Measurements from ENCODE around the gene RUFY2. TPM values are rescaled to one million over a fixed set of nuclear protein-coding genes. Genes with fewer than 3 reads are reported as not detected.
A peak's percentile ranks its signal among the peaks of the same experiment; 100 is the strongest.
"Not testable (repeated sequence)": the region's sequence is repeated elsewhere in the genome, so short reads cannot be mapped to it uniquely, and the experiment has no call there.

The RUFY2 gene
- total RNA-seq, 1 donor from 2014 or later = 24.6 TPM

- DNase-seq (ENCODE audit: low read depth) = peak; percentile 85
These were observed 78.9 kb downstream of the RUFY2 start for GRCh38 chr10:68327889-68328786.

- not testable (repeated sequence) for DNase-seq (ENCODE audit: low read depth)
These were observed 82.7 kb downstream of the RUFY2 start for GRCh38 chr10:68324396-68324795.

GRCh38 chr10:68318331-68319059 lies 88.6 kb downstream of the RUFY2 start:
- no peak for DNase-seq (ENCODE audit: low read depth)

GRCh38 chr10:68315582-68315981 lies 91.5 kb downstream of the RUFY2 start:
- DNase-seq (ENCODE audit: low read depth) = no peak

- not testable (repeated sequence) for DNase-seq (ENCODE audit: low read depth)
These were observed 92.1 kb downstream of the RUFY2 start for GRCh38 chr10:68314930-68315329.

GRCh38 chr10:68310531-68310930 lies 96.5 kb downstream of the RUFY2 start:
- DNase-seq (ENCODE audit: low read depth) = no peak

GRCh38 chr10:68305854-68306253 lies 101.2 kb downstream of the RUFY2 start:
- DNase-seq (ENCODE audit: low read depth) = peak; percentile 21

- peak; percentile 30 for DNase-seq (ENCODE audit: low read depth)
These were observed 103.1 kb downstream of the RUFY2 start for GRCh38 chr10:68303849-68304412.

GRCh38 chr10:68302871-68303270 lies 104.2 kb downstream of the RUFY2 start:
- DNase-seq (ENCODE audit: low read depth) = no peak

- DNase-seq (ENCODE audit: low read depth) = no peak
These were observed 104.6 kb downstream of the RUFY2 start for GRCh38 chr10:68302503-68302823.

- DNase-seq (ENCODE audit: low read depth) = peak; percentile 75
These were observed 105.1 kb downstream of the RUFY2 start for GRCh38 chr10:68301790-68302502.

GRCh38 chr10:68301301-68301700 lies 105.8 kb downstream of the RUFY2 start:
- DNase-seq (ENCODE audit: low read depth) = no peak

GRCh38 chr10:68296843-68297663 lies 110.0 kb downstream of the RUFY2 start:
- no peak for DNase-seq (ENCODE audit: low read depth)

Other genes with a start within 250 kb of the RUFY2 start
- 0.05 TPM in 1 of 2 replicates, not detected in the other for gene ATOH7, start 175.2 kb downstream of the RUFY2 start, total RNA-seq
- gene HNRNPH3, start 75.2 kb downstream of the RUFY2 start, total RNA-seq = 10.1 and 63.4 TPM in 2 replicates
- 7.1 and 10.6 TPM in 2 replicates for gene PBLD, start 74.3 kb downstream of the RUFY2 start, total RNA-seq
- gene DNA2, start 64.7 kb upstream of the RUFY2 start, total RNA-seq = 8.8 and 11.5 TPM in 2 replicates
- 33.3 and 37.5 TPM in 2 replicates for gene SLC25A16, start 120.2 kb upstream of the RUFY2 start, total RNA-seq
- 0.35 and 3.1 TPM in 2 replicates for gene TET1, start 153.1 kb upstream of the RUFY2 start, total RNA-seq